ENCODE data around the gene FOXR1. TPM values are rescaled to one million over a fixed set of nuclear protein-coding genes. Genes with fewer than 3 reads are reported as not detected.

FOXR1 gene
- total and polyA plus RNA-seq, 4 experiments from 2014 or later, result not detected

GRCh38 chr11:118996926-118997626 lies 25.5 kb downstream of the FOXR1 start:
- peaks cover 0 to 3% (median 0%) of the 10 kb centered on the region in 8 donors for H3K9me3 Mint-ChIP-seq
- H3K27ac Mint-ChIP-seq, result peak overlapping the region; percentile 90 to 99 (median 94)
- no peaks in the 10 kb centered on the region for H3K27me3 ChIP-seq (ENCODE audit: insufficient read depth, low read length)
- H3K4me1 ChIP-seq (ENCODE audit: insufficient read depth, low read length), result peaks cover 24% of the 10 kb centered on the region
- CTCF ChIA-PET (ENCODE audit: partially characterized antibody), result interaction anchor here (0.5 to 1.6 kb wide), 10 partner anchors 22 to 408 kb away, joined by 3 to 5 read pairs (median 3); partner anchors contain the start of genes HMBS, RPS25, SLC37A4 and TRAPPC4
- POLR2A ChIA-PET (ENCODE audit: partially characterized antibody), result interaction anchor here (0.5 to 10.4 kb wide), 27 partner anchors 13 to 561 kb away, joined by 3 to 170 read pairs (median 4); partner anchors contain the start of genes BCL9L, C2CD2L, CXCR5 and DDX6
- no peaks in the 10 kb centered on the region for H3K27me3 Mint-ChIP-seq
- H3K9me3 ChIP-seq (ENCODE audit: control insufficient read depth in 1 of 2, low read length in 2 of 2), result no peaks in the 10 kb centered on the region
- H3K36me3 Mint-ChIP-seq, result peaks cover 7 to 42% of the 10 kb centered on the region in 2 donors
- peak overlapping the region; percentile 75 for H3K27ac ChIP-seq (ENCODE audit: low read depth, low read length)
- peaks cover 11% of the 10 kb centered on the region for H3K36me3 ChIP-seq (ENCODE audit: insufficient read depth, low read length)
- peak; percentile 37 to 74 (median 42) for DNase-seq
- H3K4me3 ChIP-seq (ENCODE audit: low read length in 2 of 2), result peak overlapping the region; percentile 87 to 99
- H3K4me3 Mint-ChIP-seq, result peak overlapping the region; percentile 87 to 99 (median 98)
- intact Hi-C loops (cut with micrococcal nuclease), result loop anchor here (5.0 kb wide), 1 partner anchor 55 kb away; no protein-coding TSS in a partner anchor
- H3K4me1 Mint-ChIP-seq, result peaks cover 18 to 49% (median 34%) of the 10 kb centered on the region in 4 donors

DNA sequence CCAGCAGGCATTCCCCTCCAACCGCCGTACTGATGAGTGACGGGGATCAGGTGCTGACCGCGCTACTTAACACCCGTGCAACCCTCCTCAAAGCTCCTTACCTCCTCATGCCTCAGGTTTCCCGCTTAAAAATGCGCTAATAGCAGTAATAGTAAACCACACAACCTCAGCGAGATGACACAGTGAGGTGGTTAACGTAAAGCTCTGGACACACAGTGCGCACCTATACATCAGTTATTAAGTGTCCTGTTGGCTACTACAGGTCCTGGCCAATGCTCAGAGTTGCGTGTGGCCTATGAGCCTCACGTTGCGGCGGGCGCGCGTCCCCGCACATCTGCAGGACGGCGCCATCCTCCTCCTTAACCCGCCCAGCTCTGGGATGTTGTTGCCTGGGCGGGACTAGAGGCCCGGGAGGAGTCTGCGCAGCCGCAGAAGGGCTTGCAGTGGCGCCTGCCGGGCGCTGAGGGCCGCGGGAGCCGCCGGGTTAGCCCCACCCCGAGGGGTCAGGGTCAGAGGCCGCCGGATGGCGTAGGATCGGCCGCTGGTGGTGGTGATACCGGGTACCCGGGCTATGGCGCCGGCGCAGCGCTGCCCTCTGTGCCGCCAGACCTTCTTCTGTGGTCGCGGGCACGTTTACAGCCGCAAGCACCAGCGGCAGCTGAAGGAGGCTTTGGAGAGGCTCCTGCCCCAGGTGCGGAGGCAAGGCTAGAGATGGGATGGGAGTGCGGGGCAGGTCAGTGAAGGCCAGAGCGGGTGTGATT lies 26.2 kb downstream of the FOXR1 start, which contains the start of gene CENATAC:
CENATAC (plus strand) TSS at position 512 of the 761 bp plus-strand sequence; CDS start at position 572, 60 bp downstream.
- Mint-ChIP-seq H3K4me1 (peaks cover 18 to 52% (median 34%) of the 10 kb centered on the region in 4 donors), H3K4me3 (peak within 1 kb of the TSS; percentile 87 to 99 (median 98)), H3K27me3 (no peaks in the 10 kb centered on the region), H3K9me3 (peaks cover 0 to 3% (median 0%) of the 10 kb centered on the region in 8 donors), H3K27ac (peak within 1 kb of the TSS; percentile 90 to 99 (median 95)), H3K36me3 (peaks cover 7 to 47% of the 10 kb centered on the region in 2 donors)
- POLR2A ChIA-PET (ENCODE audit: partially characterized antibody), result interaction anchor here (0.6 to 10.4 kb wide), 29 partner anchors 14 to 562 kb away, joined by 3 to 170 read pairs (median 4); partner anchors contain the start of genes BCL9L, C2CD2L, CXCR5 and DDX6
- Histone ChIP-seq H3K27ac (ENCODE audit: low read depth, low read length) (peak within 1 kb of the TSS; percentile 75), H3K36me3 (ENCODE audit: insufficient read depth, low read length) (peaks cover 19% of the 10 kb centered on the region), H3K4me3 (ENCODE audit: low read length in 2 of 2) (peak within 1 kb of the TSS; percentile 87 to 99), H3K27me3 (ENCODE audit: insufficient read depth, low read length) (no peaks in the 10 kb centered on the region), H3K9me3 (ENCODE audit: control insufficient read depth in 1 of 2, low read length in 2 of 2) (no peaks in the 10 kb centered on the region), H3K4me1 (ENCODE audit: insufficient read depth, low read length) (peaks cover 24% of the 10 kb centered on the region)
- intact Hi-C loops (cut with micrococcal nuclease), result loop anchor here (1.0 to 5.0 kb wide), 5 partner anchors 20 to 97 kb away; partner anchors contain the start of genes HYOU1, RPS25, SLC37A4 and TRAPPC4
- peak; percentile 94 to 96 (median 95) for DNase-seq
- CTCF ChIA-PET (ENCODE audit: partially characterized antibody), result interaction anchor here (0.8 to 1.6 kb wide), 8 partner anchors 21 to 409 kb away, joined by 3 to 5 read pairs (median 3); partner anchors contain the start of genes HMBS, RPS25, SLC37A4 and TRAPPC4

DNA sequence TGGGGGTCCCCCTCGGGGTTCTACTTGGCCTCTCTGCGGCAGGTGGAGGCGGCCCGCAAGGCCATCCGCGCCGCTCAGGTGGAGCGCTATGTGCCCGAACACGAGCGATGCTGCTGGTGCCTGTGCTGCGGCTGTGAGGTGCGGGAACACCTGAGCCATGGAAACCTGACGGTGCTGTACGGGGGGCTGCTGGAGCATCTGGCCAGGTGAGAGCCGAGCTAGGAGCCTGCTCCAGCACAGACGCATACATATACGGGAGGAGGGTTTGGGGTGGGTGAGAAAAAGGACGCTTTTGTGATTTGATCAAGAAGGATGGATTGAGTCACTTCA lies 26.8 kb downstream of the FOXR1 start:
- POLR2A ChIA-PET (ENCODE audit: partially characterized antibody), result interaction anchor here (0.7 to 10.4 kb wide), 20 partner anchors 18 to 293 kb away, joined by 3 to 170 read pairs (median 5); partner anchors contain the start of genes BCL9L, C2CD2L, DDX6 and DPAGT1
- Mint-ChIP-seq H3K4me3 (peak overlapping the region; percentile 87 to 99 (median 98)), H3K27me3 (no peaks in the 10 kb centered on the region)

GRCh38 chr11:118998822-118999221 lies 27.3 kb downstream of the FOXR1 start:
- ChIA-PET CTCF (ENCODE audit: partially characterized antibody) (interaction anchor here (0.5 kb wide), 1 partner anchor 38 kb away, joined by 3 read pairs; no protein-coding TSS in a partner anchor), POLR2A (ENCODE audit: partially characterized antibody) (interaction anchor here (0.7 to 10.4 kb wide), 9 partner anchors 17 to 208 kb away, joined by 3 to 170 read pairs (median 9); partner anchors contain the start of genes BCL9L, DDX6, DPAGT1 and HYOU1)
- Mint-ChIP-seq H3K27me3 (no peaks in the 10 kb centered on the region), H3K4me1 (peaks cover 20 to 57% (median 36%) of the 10 kb centered on the region in 4 donors), H3K36me3 (peaks cover 13 to 53% of the 10 kb centered on the region in 2 donors), H3K27ac (peak overlapping the region; percentile 90 to 99 (median 95)), H3K9me3 (peaks cover 0 to 3% (median 0%) of the 10 kb centered on the region in 8 donors), H3K4me3 (peak overlapping the region; percentile 87 to 99 (median 98))
- DNase-seq, result no peak
- peaks cover 23% of the 10 kb centered on the region for H3K36me3 ChIP-seq (ENCODE audit: insufficient read depth, low read length)
- peaks cover 24% of the 10 kb centered on the region for H3K4me1 ChIP-seq (ENCODE audit: insufficient read depth, low read length)
- H3K27me3 ChIP-seq (ENCODE audit: insufficient read depth, low read length), result no peaks in the 10 kb centered on the region
- no peaks in the 10 kb centered on the region for H3K9me3 ChIP-seq (ENCODE audit: control insufficient read depth in 1 of 2, low read length in 2 of 2)
- H3K4me3 ChIP-seq (ENCODE audit: low read length in 2 of 2), result peak overlapping the region; percentile 87 to 99
- peak overlapping the region; percentile 75 for H3K27ac ChIP-seq (ENCODE audit: low read depth, low read length)
- intact Hi-C loops (cut with micrococcal nuclease), result loop anchor here (1.0 to 5.0 kb wide), 5 partner anchors 19 to 96 kb away; partner anchors contain the start of genes HYOU1, RPS25, SLC37A4 and TRAPPC4

More for the DNA sequence above, 26.8 kb downstream of the FOXR1 start:
- peaks cover 0 to 3% (median 0%) of the 10 kb centered on the region in 8 donors for H3K9me3 Mint-ChIP-seq
- no peaks in the 10 kb centered on the region for H3K27me3 ChIP-seq (ENCODE audit: insufficient read depth, low read length)
- H3K27ac ChIP-seq (ENCODE audit: low read depth, low read length), result peak overlapping the region; percentile 75
- peaks cover 21 to 57% (median 36%) of the 10 kb centered on the region in 4 donors for H3K4me1 Mint-ChIP-seq
- peaks cover 24% of the 10 kb centered on the region for H3K4me1 ChIP-seq (ENCODE audit: insufficient read depth, low read length)
- H3K9me3 ChIP-seq (ENCODE audit: control insufficient read depth in 1 of 2, low read length in 2 of 2), result no peaks in the 10 kb centered on the region
- CTCF ChIA-PET (ENCODE audit: partially characterized antibody), result interaction anchor here (1.1 to 1.6 kb wide), 3 partner anchors 20 to 35 kb away, joined by 3 to 5 read pairs (median 3); partner anchors contain the start of genes RPS25 and TRAPPC4
- DNase-seq, result no peak
- intact Hi-C loops (cut with micrococcal nuclease), result loop anchor here (1.0 to 5.0 kb wide), 5 partner anchors 20 to 97 kb away; partner anchors contain the start of genes HYOU1, RPS25, SLC37A4 and TRAPPC4
- peaks cover 12 to 52% of the 10 kb centered on the region in 2 donors for H3K36me3 Mint-ChIP-seq
- peak overlapping the region; percentile 90 to 99 (median 95) for H3K27ac Mint-ChIP-seq
- peaks cover 23% of the 10 kb centered on the region for H3K36me3 ChIP-seq (ENCODE audit: insufficient read depth, low read length)
- H3K4me3 ChIP-seq (ENCODE audit: low read length in 2 of 2), result peak overlapping the region; percentile 87 to 99

DNA sequence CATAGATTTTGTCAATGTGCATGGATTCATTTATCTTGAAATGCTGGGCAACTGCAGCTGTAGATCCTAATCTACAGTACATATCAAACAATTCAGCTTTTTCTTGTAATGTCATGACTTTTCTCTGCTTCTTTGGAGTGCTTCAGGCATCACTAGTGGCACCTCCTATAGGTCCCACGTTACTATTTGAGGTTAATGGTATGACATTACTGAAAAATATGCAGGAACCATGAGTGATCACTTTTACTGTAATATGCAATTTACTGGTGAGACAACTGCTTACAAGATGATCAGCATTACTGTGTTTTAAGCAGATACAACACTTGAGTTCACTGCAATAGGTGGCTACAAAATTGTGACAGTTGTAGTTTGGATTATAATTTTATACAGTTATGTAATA lies 29.3 kb downstream of the FOXR1 start:
- peaks cover 20 to 55% (median 35%) of the 10 kb centered on the region in 4 donors for H3K4me1 Mint-ChIP-seq
- DNase-seq, result no peak
- H3K27ac Mint-ChIP-seq, result peak overlapping the region in 4 of 7 donors; percentile 24 to 64 (median 45)
- peaks cover 16 to 57% of the 10 kb centered on the region in 2 donors for H3K36me3 Mint-ChIP-seq
- peaks cover 0 to 3% (median 0%) of the 10 kb centered on the region in 8 donors for H3K9me3 Mint-ChIP-seq
- peaks cover 23% of the 10 kb centered on the region for H3K36me3 ChIP-seq (ENCODE audit: insufficient read depth, low read length)
- peak overlapping the region in 3 of 8 donors; percentile 40 to 65 (median 52) for H3K4me3 Mint-ChIP-seq
- no peaks in the 10 kb centered on the region for H3K27me3 ChIP-seq (ENCODE audit: insufficient read depth, low read length)
- H3K4me1 ChIP-seq (ENCODE audit: insufficient read depth, low read length), result peaks cover 24% of the 10 kb centered on the region
- H3K27ac ChIP-seq (ENCODE audit: low read depth, low read length), result no peak overlapping the region
- POLR2A ChIA-PET (ENCODE audit: partially characterized antibody), result interaction anchor here (10.4 kb wide), 1 partner anchor 15 kb away, joined by 170 read pairs; the partner anchor contains the start of genes RPS25 and TRAPPC4
- CTCF ChIA-PET (ENCODE audit: partially characterized antibody), result interaction anchor here (1.1 kb wide), 1 partner anchor 24 kb away, joined by 3 read pairs; no protein-coding TSS in a partner anchor
- intact Hi-C loops (cut with micrococcal nuclease), result no loop called here
- no peak overlapping the region for H3K4me3 ChIP-seq (ENCODE audit: low read length in 2 of 2)
- H3K27me3 Mint-ChIP-seq, result no peaks in the 10 kb centered on the region
- H3K9me3 ChIP-seq (ENCODE audit: control insufficient read depth in 1 of 2, low read length in 2 of 2), result no peaks in the 10 kb centered on the region

- Histone ChIP-seq H3K4me1 (ENCODE audit: insufficient read depth, low read length) (no peaks in the 10 kb centered on the region), H3K27me3 (ENCODE audit: insufficient read depth, low read length) (no peaks in the 10 kb centered on the region), H3K36me3 (ENCODE audit: insufficient read depth, low read length) (peaks cover 27% of the 10 kb centered on the region), H3K9me3 (ENCODE audit: control insufficient read depth in 1 of 2, low read length in 2 of 2) (no peaks in the 10 kb centered on the region), H3K27ac (ENCODE audit: low read depth, low read length) (no peak overlapping the region), H3K4me3 (ENCODE audit: low read length in 2 of 2) (no peak overlapping the region)
- peaks cover 26 to 59% of the 10 kb centered on the region in 2 donors for H3K36me3 Mint-ChIP-seq
- intact Hi-C loops (cut with micrococcal nuclease), result no loop called here
- CTCF ChIA-PET (ENCODE audit: partially characterized antibody), result interaction anchor here (0.5 to 0.8 kb wide), 3 partner anchors 77 to 215 kb away, joined by 3 to 4 read pairs (median 3); no protein-coding TSS in a partner anchor
- peaks cover 2 to 8% (median 7%) of the 10 kb centered on the region in 4 donors for H3K4me1 Mint-ChIP-seq
- POLR2A ChIA-PET (ENCODE audit: partially characterized antibody), result no interaction called here
- H3K4me3 Mint-ChIP-seq, result no peak overlapping the region
- DNase-seq, result no peak
- no peak overlapping the region for H3K27ac Mint-ChIP-seq
- no peaks in the 10 kb centered on the region for H3K9me3 Mint-ChIP-seq
- no peaks in the 10 kb centered on the region for H3K27me3 Mint-ChIP-seq
These were observed 35.1 kb downstream of the FOXR1 start for GRCh38 chr11:119006656-119007055.

Data from CD4-positive, alpha-beta memory T cell (primary cell).